Measurements from ENCODE around the gene TGIF2. TPM values are rescaled to one million over a fixed set of nuclear protein-coding genes. Genes with fewer than 3 reads are reported as not detected.

The TGIF2 gene
- 29.2 and 35.0 TPM in 2 replicates for total RNA-seq
- long read RNA-seq, partial matches to known transcripts = 44 of 57 reads
- long read RNA-seq, other reads (novel, unspliced or antisense) = 12 of 57 reads

GRCh38 chr20:36573103-36573797 lies at the start of gene TGIF2:
TGIF2 (plus strand) TSS chr20:36573597; CDS start chr20:36578775, 5,178 bp downstream.
- Mint-ChIP-seq H3K27ac (ENCODE audit: unreplicated experiment) (peak within 1 kb of the TSS; percentile 91), H3K36me3 (ENCODE audit: unreplicated experiment) (no peaks in the 10 kb centered on the region), H3K9me3 (ENCODE audit: unreplicated experiment) (no peaks in the 10 kb centered on the region), H3K4me3 (ENCODE audit: unreplicated experiment) (peak within 1 kb of the TSS; percentile 89), H3K4me1 (ENCODE audit: unreplicated experiment) (peaks cover 43% of the 10 kb centered on the region), H3K27me3 (ENCODE audit: unreplicated experiment) (no peaks in the 10 kb centered on the region)
- peak; percentile 96 for DNase-seq (ENCODE audit: extremely low spot score, unreplicated experiment)
- TF ChIP-seq CTCF (IDR thresholded peaks at IDR 0.05) = no peak

- H3K9me3 Mint-ChIP-seq (ENCODE audit: unreplicated experiment) = no peaks in the 10 kb centered on the region
- no peak overlapping the region for H3K4me3 Mint-ChIP-seq (ENCODE audit: unreplicated experiment)
- TF ChIP-seq CTCF (IDR thresholded peaks at IDR 0.05) = no peak
- no peaks in the 10 kb centered on the region for H3K27me3 Mint-ChIP-seq (ENCODE audit: unreplicated experiment)
- no peak for DNase-seq (ENCODE audit: extremely low spot score, unreplicated experiment)
- H3K4me1 Mint-ChIP-seq (ENCODE audit: unreplicated experiment) = peaks cover 12% of the 10 kb centered on the region
- no peak overlapping the region for H3K27ac Mint-ChIP-seq (ENCODE audit: unreplicated experiment)
- peaks cover 52% of the 10 kb centered on the region for H3K36me3 Mint-ChIP-seq (ENCODE audit: unreplicated experiment)
Measured at GRCh38 chr20:36525620-36526365, 47.6 kb upstream of the TGIF2 start.

GRCh38 chr20:36526521-36527011 lies 46.8 kb upstream of the TGIF2 start:
- no peak for TF ChIP-seq CTCF (IDR thresholded peaks at IDR 0.05)
- H3K4me1 Mint-ChIP-seq (ENCODE audit: unreplicated experiment) = peaks cover 12% of the 10 kb centered on the region
- H3K27me3 Mint-ChIP-seq (ENCODE audit: unreplicated experiment) = no peaks in the 10 kb centered on the region
- H3K27ac Mint-ChIP-seq (ENCODE audit: unreplicated experiment) = peak overlapping the region; percentile 12
- peaks cover 51% of the 10 kb centered on the region for H3K36me3 Mint-ChIP-seq (ENCODE audit: unreplicated experiment)
- H3K4me3 Mint-ChIP-seq (ENCODE audit: unreplicated experiment) = no peak overlapping the region
- H3K9me3 Mint-ChIP-seq (ENCODE audit: unreplicated experiment) = no peaks in the 10 kb centered on the region
- no peak for DNase-seq (ENCODE audit: extremely low spot score, unreplicated experiment)

GRCh38 chr20:36527331-36528125 lies 45.9 kb upstream of the TGIF2 start:
- Mint-ChIP-seq H3K9me3 (ENCODE audit: unreplicated experiment) (no peaks in the 10 kb centered on the region), H3K4me3 (ENCODE audit: unreplicated experiment) (no peak overlapping the region), H3K36me3 (ENCODE audit: unreplicated experiment) (peaks cover 44% of the 10 kb centered on the region), H3K27ac (ENCODE audit: unreplicated experiment) (no peak overlapping the region), H3K27me3 (ENCODE audit: unreplicated experiment) (no peaks in the 10 kb centered on the region), H3K4me1 (ENCODE audit: unreplicated experiment) (peaks cover 9% of the 10 kb centered on the region)
- no peak for DNase-seq (ENCODE audit: extremely low spot score, unreplicated experiment)
- TF ChIP-seq CTCF (IDR thresholded peaks at IDR 0.05) = no peak
